ENCODE data around the gene PPP6C.
"Not testable (repeated sequence)": the region's sequence is repeated elsewhere in the genome, so short reads cannot be mapped to it uniquely, and the experiment has no call there.

Gene PPP6C

DNA sequence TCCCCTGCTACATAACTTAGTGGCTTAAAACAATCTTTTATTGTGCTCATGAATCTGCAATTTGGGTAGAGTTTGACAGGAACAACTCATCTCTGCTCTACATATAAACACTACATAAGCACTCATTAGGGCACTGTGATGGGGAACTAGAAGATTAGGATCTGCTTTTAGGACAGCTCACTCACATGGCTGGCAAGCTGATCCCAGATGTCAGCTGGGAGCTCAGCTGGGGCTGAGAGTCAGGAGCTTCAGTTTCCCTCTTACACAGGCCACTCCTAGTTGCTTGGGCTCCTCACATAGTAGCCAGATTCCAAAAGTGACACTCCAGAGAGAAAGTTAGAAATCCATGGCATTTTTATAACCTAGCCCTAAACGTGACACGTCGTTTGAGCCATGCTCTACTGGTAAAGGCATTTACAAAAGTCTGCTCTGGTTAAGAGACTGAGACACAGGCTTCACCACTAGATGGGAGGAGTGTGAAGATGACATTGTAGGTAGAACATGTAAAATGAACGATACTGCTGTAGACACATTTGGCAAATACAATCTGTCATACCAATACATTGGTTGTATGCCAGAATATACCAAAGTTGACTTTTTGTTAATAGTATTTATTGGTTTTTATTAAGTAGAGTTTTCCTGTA lies 69.8 kb downstream of the PPP6C start:
- no peaks in the 10 kb centered on the region for H3K36me3 ChIP-seq (ENCODE audit: control insufficient read depth, insufficient read depth, low read length)
- H3K4me2 ChIP-seq (ENCODE audit: low read length) = no peak overlapping the region
- no peak overlapping the region for H3K4ac ChIP-seq (ENCODE audit: low read depth, low read length)
- H4K5ac ChIP-seq (ENCODE audit: low read length) = no peak overlapping the region
- no peak overlapping the region for H2AK5ac ChIP-seq (ENCODE audit: low read length)
- no peaks in the 10 kb centered on the region for H3K4me1 ChIP-seq (ENCODE audit: control insufficient read depth, low read depth, low read length)
- H3K79me2 ChIP-seq (ENCODE audit: control insufficient read depth, insufficient read depth, low read length) = no peaks in the 10 kb centered on the region
- no peak overlapping the region for H3K56ac ChIP-seq (ENCODE audit: low read length)
- H2BK15ac ChIP-seq (replicated peaks; ENCODE audit: low read depth) = no peak overlapping the region
- H3K18ac ChIP-seq (ENCODE audit: low read length) = no peak overlapping the region
- H3K4me3 ChIP-seq (ENCODE audit: low read length) = no peak overlapping the region
- no peak overlapping the region for H2BK120ac ChIP-seq (ENCODE audit: low read depth, low read length)
- H2BK5ac ChIP-seq (ENCODE audit: low read length) = no peak overlapping the region
- H3K27me3 ChIP-seq (ENCODE audit: insufficient read depth, low read length, poor library complexity) = no peaks in the 10 kb centered on the region
- no peak overlapping the region for H4K8ac ChIP-seq (ENCODE audit: low read depth, low read length)
- peak; percentile 31 for DNase-seq
- peaks cover 3% of the 10 kb centered on the region for H3K79me1 ChIP-seq (ENCODE audit: low read length)
- WGBS (ENCODE audit: extremely low coverage, insufficient coverage, low lambda C conversion rate) = no CpG with 5 or more reads among the region's 4 CpGs
- H3K23ac ChIP-seq (ENCODE audit: low read length) = no peak overlapping the region
- H3K9ac ChIP-seq (ENCODE audit: low read length) = no peak overlapping the region
- H3K27ac ChIP-seq (ENCODE audit: low read depth, low read length) = no peak overlapping the region

DNA sequence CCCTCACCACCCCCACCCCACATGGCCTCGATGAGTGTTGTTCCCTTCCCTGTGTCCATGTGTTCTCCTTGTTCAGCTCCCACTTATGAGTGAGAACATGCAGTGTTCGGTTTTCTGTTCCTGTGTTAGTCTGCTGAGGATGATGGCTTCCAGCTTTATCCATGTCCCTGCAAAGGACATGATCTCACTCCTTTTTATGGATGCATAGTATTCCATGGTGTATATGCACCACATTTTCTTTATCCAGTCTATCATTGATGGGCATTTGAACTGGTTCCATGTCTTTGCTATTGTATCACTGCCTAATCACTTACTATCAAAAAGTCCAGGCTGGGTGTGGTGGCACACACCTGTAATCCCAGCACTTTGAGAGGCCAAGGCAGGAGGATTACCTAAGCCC lies 70.9 kb downstream of the PPP6C start:
- H3K79me2 ChIP-seq (ENCODE audit: control insufficient read depth, insufficient read depth, low read length) = not testable (repeated sequence)
- WGBS (ENCODE audit: extremely low coverage, insufficient coverage, low lambda C conversion rate) = no CpG with 5 or more reads among the region's 2 CpGs

DNA sequence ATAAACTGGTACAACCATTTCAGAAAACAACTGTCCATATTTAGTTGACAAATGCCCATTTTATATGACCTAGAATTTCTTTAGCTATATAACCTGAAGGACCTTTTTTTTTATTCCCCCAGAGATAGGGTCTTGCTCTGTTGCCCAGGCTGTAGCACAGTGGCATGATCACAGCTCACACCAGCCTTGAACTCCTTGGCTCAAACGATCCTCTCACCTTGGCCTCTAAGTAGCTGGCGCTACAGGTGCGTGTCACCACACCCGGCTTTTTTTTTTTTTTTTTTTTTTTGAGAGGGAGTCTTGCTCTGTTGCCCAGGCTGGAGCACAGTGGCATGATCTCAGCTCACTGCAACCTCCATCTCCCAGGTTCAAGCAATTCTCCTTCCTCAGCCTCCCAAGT lies 75.1 kb downstream of the PPP6C start:
- no CpG with 5 or more reads among the region's 4 CpGs for WGBS (ENCODE audit: extremely low coverage, insufficient coverage, low lambda C conversion rate)
- not testable (repeated sequence) for H3K79me1 ChIP-seq (ENCODE audit: low read length); H3K4me3 ChIP-seq (ENCODE audit: low read length); H2AK5ac ChIP-seq (ENCODE audit: low read length); H3K4me2 ChIP-seq (ENCODE audit: low read length); H2BK120ac ChIP-seq (ENCODE audit: low read depth, low read length); H2BK15ac ChIP-seq (replicated peaks; ENCODE audit: low read depth); H3K18ac ChIP-seq (ENCODE audit: low read length); H3K23ac ChIP-seq (ENCODE audit: low read length); H3K4ac ChIP-seq (ENCODE audit: low read depth, low read length); H3K56ac ChIP-seq (ENCODE audit: low read length); H3K27ac ChIP-seq (ENCODE audit: low read depth, low read length); H3K4me1 ChIP-seq (ENCODE audit: control insufficient read depth, low read depth, low read length); H4K5ac ChIP-seq (ENCODE audit: low read length); H3K27me3 ChIP-seq (ENCODE audit: insufficient read depth, low read length, poor library complexity); H3K79me2 ChIP-seq (ENCODE audit: control insufficient read depth, insufficient read depth, low read length); DNase-seq; H3K9ac ChIP-seq (ENCODE audit: low read length); H2BK5ac ChIP-seq (ENCODE audit: low read length); H3K36me3 ChIP-seq (ENCODE audit: control insufficient read depth, insufficient read depth, low read length); H4K8ac ChIP-seq (ENCODE audit: low read depth, low read length)

More for the DNA sequence above, 70.9 kb downstream of the PPP6C start:
- H3K23ac ChIP-seq (ENCODE audit: low read length); H4K8ac ChIP-seq (ENCODE audit: low read depth, low read length); H3K4me1 ChIP-seq (ENCODE audit: control insufficient read depth, low read depth, low read length); H3K79me1 ChIP-seq (ENCODE audit: low read length); H3K4ac ChIP-seq (ENCODE audit: low read depth, low read length); H2AK5ac ChIP-seq (ENCODE audit: low read length); DNase-seq; H3K4me3 ChIP-seq (ENCODE audit: low read length); H3K27me3 ChIP-seq (ENCODE audit: insufficient read depth, low read length, poor library complexity); H4K5ac ChIP-seq (ENCODE audit: low read length); H3K56ac ChIP-seq (ENCODE audit: low read length); H2BK120ac ChIP-seq (ENCODE audit: low read depth, low read length); H3K9ac ChIP-seq (ENCODE audit: low read length); H2BK5ac ChIP-seq (ENCODE audit: low read length); H3K4me2 ChIP-seq (ENCODE audit: low read length); H3K27ac ChIP-seq (ENCODE audit: low read depth, low read length); H2BK15ac ChIP-seq (replicated peaks; ENCODE audit: low read depth); H3K36me3 ChIP-seq (ENCODE audit: control insufficient read depth, insufficient read depth, low read length); H3K18ac ChIP-seq (ENCODE audit: low read length): not testable (repeated sequence)

DNA sequence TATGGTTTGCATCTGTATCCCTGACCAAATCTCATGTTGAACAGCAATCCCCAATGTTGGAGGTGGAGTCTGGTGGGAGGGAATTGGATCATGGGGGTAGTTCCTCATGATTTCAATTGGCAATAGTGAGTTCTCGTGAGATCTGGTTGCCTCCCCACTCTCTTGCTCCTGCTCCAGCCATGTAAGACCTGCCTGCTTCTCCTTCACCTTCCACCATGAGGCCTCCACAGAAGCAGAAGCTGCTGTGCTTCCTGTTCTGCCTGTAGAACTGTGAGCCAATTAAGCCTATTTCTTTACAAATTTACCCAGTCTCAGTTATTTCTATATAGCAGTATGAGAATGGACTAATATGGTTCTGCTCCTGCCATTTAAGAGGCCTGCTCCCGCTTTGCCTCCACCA lies 79.1 kb downstream of the PPP6C start:
- WGBS (ENCODE audit: extremely low coverage, insufficient coverage, low lambda C conversion rate) = no CpG with 5 or more reads among the region's 2 CpGs
- H3K79me2 ChIP-seq (ENCODE audit: control insufficient read depth, insufficient read depth, low read length) = peaks cover 3% of the 10 kb centered on the region
- H3K18ac ChIP-seq (ENCODE audit: low read length) = no peak overlapping the region

DNA sequence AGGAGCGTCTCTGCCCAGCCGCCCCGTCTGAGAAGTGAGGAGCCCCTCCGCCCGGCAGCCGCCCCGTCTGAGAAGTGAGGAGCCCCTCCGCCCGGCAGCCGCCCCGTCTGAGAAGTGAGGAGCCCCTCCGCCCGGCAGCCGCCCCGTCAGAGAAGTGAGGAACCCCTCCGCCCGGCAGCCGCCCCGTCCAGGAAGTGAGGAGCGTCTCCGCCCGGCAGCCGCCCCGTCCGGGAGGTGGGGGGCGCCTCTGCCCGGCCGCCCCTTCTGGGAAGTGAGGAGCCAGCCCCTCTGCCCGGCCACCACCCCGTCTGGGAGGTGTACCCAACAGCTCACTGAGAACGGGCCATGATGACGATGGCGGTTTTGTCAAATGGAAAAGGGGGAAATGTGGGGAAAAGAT lies 81.1 kb downstream of the PPP6C start:
- not testable (repeated sequence) for H3K9ac ChIP-seq (ENCODE audit: low read length); H4K8ac ChIP-seq (ENCODE audit: low read depth, low read length); H3K79me2 ChIP-seq (ENCODE audit: control insufficient read depth, insufficient read depth, low read length); H3K4me3 ChIP-seq (ENCODE audit: low read length); H2BK5ac ChIP-seq (ENCODE audit: low read length); H3K56ac ChIP-seq (ENCODE audit: low read length); H3K79me1 ChIP-seq (ENCODE audit: low read length); H3K27me3 ChIP-seq (ENCODE audit: insufficient read depth, low read length, poor library complexity); H3K27ac ChIP-seq (ENCODE audit: low read depth, low read length); H3K36me3 ChIP-seq (ENCODE audit: control insufficient read depth, insufficient read depth, low read length); H3K23ac ChIP-seq (ENCODE audit: low read length); H4K5ac ChIP-seq (ENCODE audit: low read length); H3K4me2 ChIP-seq (ENCODE audit: low read length); H3K4me1 ChIP-seq (ENCODE audit: control insufficient read depth, low read depth, low read length); DNase-seq; H3K4ac ChIP-seq (ENCODE audit: low read depth, low read length); H2BK120ac ChIP-seq (ENCODE audit: low read depth, low read length); H3K18ac ChIP-seq (ENCODE audit: low read length); H2AK5ac ChIP-seq (ENCODE audit: low read length); H2BK15ac ChIP-seq (replicated peaks; ENCODE audit: low read depth)
- WGBS (ENCODE audit: extremely low coverage, insufficient coverage, low lambda C conversion rate) = no CpG with 5 or more reads among the region's 33 CpGs

More for the DNA sequence above, 79.1 kb downstream of the PPP6C start:
- no peak overlapping the region for H4K8ac ChIP-seq (ENCODE audit: low read depth, low read length)
- no peak overlapping the region for H2AK5ac ChIP-seq (ENCODE audit: low read length)
- no peak overlapping the region for H3K4me3 ChIP-seq (ENCODE audit: low read length)
- H3K36me3 ChIP-seq (ENCODE audit: control insufficient read depth, insufficient read depth, low read length) = no peaks in the 10 kb centered on the region
- H2BK120ac ChIP-seq (ENCODE audit: low read depth, low read length) = no peak overlapping the region
- no peak overlapping the region for H3K9ac ChIP-seq (ENCODE audit: low read length)
- no peak overlapping the region for H2BK5ac ChIP-seq (ENCODE audit: low read length)
- H3K4me2 ChIP-seq (ENCODE audit: low read length) = no peak overlapping the region
- no peak overlapping the region for H3K27ac ChIP-seq (ENCODE audit: low read depth, low read length)
- H4K5ac ChIP-seq (ENCODE audit: low read length) = no peak overlapping the region
- no peak overlapping the region for H2BK15ac ChIP-seq (replicated peaks; ENCODE audit: low read depth)
- H3K4ac ChIP-seq (ENCODE audit: low read depth, low read length) = no peak overlapping the region
- H3K56ac ChIP-seq (ENCODE audit: low read length) = no peak overlapping the region
- peaks cover 7% of the 10 kb centered on the region for H3K79me1 ChIP-seq (ENCODE audit: low read length)
- no peaks in the 10 kb centered on the region for H3K27me3 ChIP-seq (ENCODE audit: insufficient read depth, low read length, poor library complexity)
- H3K23ac ChIP-seq (ENCODE audit: low read length) = no peak overlapping the region
- H3K4me1 ChIP-seq (ENCODE audit: control insufficient read depth, low read depth, low read length) = no peaks in the 10 kb centered on the region
- DNase-seq = no peak

DNA sequence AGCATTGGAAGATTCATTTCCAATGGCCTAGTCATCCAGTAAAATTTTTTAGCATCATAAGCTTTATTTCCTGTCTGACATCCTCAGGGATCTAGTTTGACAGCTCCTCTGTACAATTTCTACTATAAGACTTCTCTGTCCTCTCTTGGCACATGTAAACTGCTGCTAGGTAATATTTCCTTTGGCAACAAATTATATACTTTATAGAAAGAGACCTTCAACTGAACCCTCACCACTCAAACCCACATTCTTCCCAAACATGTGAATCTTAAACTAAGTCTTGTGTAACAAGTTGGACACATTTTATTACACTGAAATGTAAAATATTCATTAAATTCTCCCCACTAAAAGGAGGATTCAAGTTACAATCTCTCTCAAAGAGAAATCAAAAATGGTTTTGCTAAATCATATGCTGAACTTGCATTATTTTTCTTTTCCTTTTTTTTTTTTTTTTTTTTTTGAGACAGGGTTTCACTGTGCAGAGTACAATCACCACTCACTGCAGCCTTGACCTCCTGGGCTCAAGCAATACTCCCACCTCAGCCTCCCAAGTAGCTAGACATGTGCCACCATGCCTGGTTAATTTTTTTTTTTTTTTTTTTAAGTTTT lies 83.2 kb downstream of the PPP6C start:
- DNase-seq = no peak
- Histone ChIP-seq H3K27ac (ENCODE audit: low read depth, low read length) (no peak overlapping the region), H3K18ac (ENCODE audit: low read length) (no peak overlapping the region), H4K8ac (ENCODE audit: low read depth, low read length) (no peak overlapping the region), H3K79me1 (ENCODE audit: low read length) (peaks cover 3% of the 10 kb centered on the region), H3K79me2 (ENCODE audit: control insufficient read depth, insufficient read depth, low read length) (no peaks in the 10 kb centered on the region), H3K4me2 (ENCODE audit: low read length) (no peak overlapping the region), H3K36me3 (ENCODE audit: control insufficient read depth, insufficient read depth, low read length) (no peaks in the 10 kb centered on the region), H3K9ac (ENCODE audit: low read length) (no peak overlapping the region), H4K5ac (ENCODE audit: low read length) (no peak overlapping the region), H3K23ac (ENCODE audit: low read length) (no peak overlapping the region), H3K4me3 (ENCODE audit: low read length) (no peak overlapping the region), H3K56ac (ENCODE audit: low read length) (no peak overlapping the region), H3K27me3 (ENCODE audit: insufficient read depth, low read length, poor library complexity) (no peaks in the 10 kb centered on the region), H3K4ac (ENCODE audit: low read depth, low read length) (no peak overlapping the region), H3K4me1 (ENCODE audit: control insufficient read depth, low read depth, low read length) (no peaks in the 10 kb centered on the region), H2AK5ac (ENCODE audit: low read length) (no peak overlapping the region), H2BK5ac (ENCODE audit: low read length) (no peak overlapping the region), H2BK15ac (replicated peaks; ENCODE audit: low read depth) (no peak overlapping the region), H2BK120ac (ENCODE audit: low read depth, low read length) (no peak overlapping the region)
